ENCODE measurements around the gene RFTN2. TPM values are rescaled to one million over a fixed set of nuclear protein-coding genes. Genes with fewer than 3 reads are reported as not detected.
"Not testable (repeated sequence)": the region's sequence is repeated elsewhere in the genome, so short reads cannot be mapped to it uniquely, and the experiment has no call there.

Gene RFTN2
- total RNA-seq, 1 experiment from 2014 or later = 0.21 TPM

DNA sequence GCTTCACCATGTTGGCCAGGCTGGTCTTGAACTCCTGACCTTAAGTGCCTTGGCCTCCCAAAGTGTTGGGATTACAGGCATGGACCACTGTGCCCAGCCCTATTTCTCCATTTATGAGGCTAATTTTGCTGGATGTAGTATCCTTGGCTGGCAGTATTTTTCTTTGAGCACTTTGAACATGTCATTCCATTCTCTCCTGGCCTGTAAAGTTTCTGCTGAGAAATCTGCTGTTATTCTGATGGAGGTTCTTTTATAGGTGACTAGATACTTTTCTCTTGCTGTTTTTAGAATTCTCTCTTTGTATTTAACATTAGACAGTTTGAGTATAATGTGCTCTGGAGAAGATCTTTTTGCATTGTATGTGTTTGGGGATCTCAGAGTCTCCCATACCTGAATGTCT is 9.1 kb downstream of the RFTN2 start:
- no peaks in the 10 kb centered on the region for H3K36me3 ChIP-seq
- H3K27ac ChIP-seq = no peak overlapping the region

DNA sequence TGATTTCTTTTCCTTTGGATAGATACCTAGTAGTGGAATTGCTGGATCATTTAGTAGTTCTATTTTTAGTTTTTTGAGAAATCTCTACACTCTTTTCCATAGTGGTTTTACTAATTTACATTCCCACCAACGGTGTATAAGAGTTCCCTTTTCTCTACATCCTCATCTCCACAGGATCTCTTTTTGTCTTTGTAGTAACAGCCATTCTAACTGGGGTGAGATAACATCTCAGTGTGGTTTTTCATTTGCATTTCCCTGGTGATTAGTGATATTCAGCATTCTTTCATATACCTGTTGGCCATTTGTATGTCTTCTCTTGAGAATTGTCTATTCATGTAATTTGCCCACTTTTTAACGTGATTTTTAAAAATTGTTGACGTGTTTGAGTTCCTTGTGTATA is 13.8 kb downstream of the RFTN2 start:
- Histone ChIP-seq H3K4me1 (replicated peaks) (no peaks in the 10 kb centered on the region), H3K36me3 (no peaks in the 10 kb centered on the region), H3K9me3 (replicated peaks) (no peaks in the 10 kb centered on the region), H3K27ac (no peak overlapping the region), H3K27me3 (replicated peaks) (no peaks in the 10 kb centered on the region), H3K4me3 (no peak overlapping the region)
- no peak for DNase-seq (ENCODE audit: low read depth in 1 of 2, low spot score in 2 of 2)

More for the DNA sequence above, 9.1 kb downstream of the RFTN2 start:
- DNase-seq (ENCODE audit: low read depth in 1 of 2, low spot score in 2 of 2) = no peak
- H3K4me3 ChIP-seq = no peak overlapping the region
- no peaks in the 10 kb centered on the region for H3K4me1 ChIP-seq (replicated peaks)
- no peaks in the 10 kb centered on the region for H3K9me3 ChIP-seq (replicated peaks)
- H3K27me3 ChIP-seq (replicated peaks) = no peaks in the 10 kb centered on the region

DNA sequence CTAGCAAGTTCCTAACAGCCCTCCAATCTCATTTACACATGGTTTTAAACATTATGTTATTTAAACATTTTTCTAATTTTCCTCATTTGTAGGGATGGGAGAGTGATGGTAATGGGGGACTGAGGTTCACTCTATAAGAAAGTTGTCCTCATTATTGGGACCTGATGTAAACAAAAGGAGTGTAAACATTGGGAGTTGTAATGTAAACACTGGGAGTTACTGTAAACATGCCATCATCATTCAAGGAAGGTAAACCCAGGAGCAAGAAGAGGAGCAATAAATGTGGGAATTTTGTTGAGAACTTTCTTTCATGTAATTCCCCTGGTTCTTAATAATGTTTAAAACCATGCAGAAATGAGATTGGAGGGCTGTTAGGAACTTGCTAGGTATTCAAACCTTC is 17.8 kb downstream of the RFTN2 start:
- no peak for DNase-seq (ENCODE audit: low read depth in 1 of 2, low spot score in 2 of 2)
- Histone ChIP-seq H3K27ac (no peak overlapping the region), H3K4me3 (no peak overlapping the region), H3K36me3 (no peaks in the 10 kb centered on the region), H3K27me3 (replicated peaks) (no peaks in the 10 kb centered on the region), H3K4me1 (replicated peaks) (no peaks in the 10 kb centered on the region), H3K9me3 (replicated peaks) (no peaks in the 10 kb centered on the region)

DNA sequence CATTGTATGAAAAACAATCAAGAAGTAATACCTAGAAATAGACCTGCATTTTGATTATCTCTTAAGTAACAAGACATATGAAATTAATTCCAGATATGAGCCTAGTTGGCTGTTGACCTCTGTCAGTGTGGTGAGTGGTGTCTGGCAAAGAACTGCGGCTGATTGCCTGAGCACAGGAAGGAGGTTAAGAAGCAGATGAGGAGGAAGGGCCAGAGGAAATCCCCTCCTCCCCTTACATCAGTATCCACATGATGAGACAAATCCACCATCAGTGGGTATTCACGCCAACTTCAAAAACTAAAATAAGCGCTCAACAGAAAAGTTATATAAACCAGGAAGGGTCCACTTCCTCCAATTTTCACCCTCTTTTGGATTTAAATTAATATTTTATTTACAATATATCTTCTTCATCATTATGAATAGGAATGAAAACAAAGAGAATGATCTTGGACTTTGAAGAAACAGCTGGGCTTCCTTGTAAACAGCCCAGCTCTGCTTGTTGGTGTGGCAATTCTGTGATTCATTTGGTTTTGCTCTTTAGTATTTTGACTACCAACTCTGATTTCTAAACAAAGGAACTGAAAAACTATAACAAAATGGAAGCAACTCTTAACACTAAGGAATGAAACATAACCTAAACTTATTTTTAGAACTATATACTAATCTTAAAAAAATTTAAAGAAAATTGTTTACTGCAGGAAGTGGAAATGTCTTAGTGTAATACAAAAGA is 27.3 kb downstream of the RFTN2 start:
- H3K4me1 ChIP-seq (replicated peaks) = no peaks in the 10 kb centered on the region
- H3K27ac ChIP-seq = no peak overlapping the region
- DNase-seq (ENCODE audit: low read depth in 1 of 2, low spot score in 2 of 2) = no peak
- H3K27me3 ChIP-seq (replicated peaks) = no peaks in the 10 kb centered on the region
- no peaks in the 10 kb centered on the region for H3K9me3 ChIP-seq (replicated peaks)
- no peaks in the 10 kb centered on the region for H3K36me3 ChIP-seq
- H3K4me3 ChIP-seq = no peak overlapping the region

DNA sequence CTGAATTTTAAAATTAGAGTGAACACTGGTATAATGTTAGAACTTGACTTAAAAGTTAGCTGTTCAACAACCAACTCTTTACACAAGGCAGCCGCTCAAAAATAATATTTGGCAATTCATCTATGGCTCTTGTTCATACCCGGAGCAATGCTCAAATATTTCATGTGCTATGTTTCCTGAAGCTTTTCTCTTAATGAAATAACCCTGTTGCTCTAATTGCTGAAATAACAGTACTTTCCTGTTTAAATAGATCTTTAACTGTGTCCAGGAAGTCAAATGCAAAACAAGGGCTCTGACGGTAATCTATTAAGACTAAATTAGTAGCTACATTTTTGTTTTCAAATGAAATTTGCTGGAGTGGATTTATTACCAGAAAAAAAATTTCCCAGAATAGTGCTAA is 33.7 kb downstream of the RFTN2 start:
- Histone ChIP-seq H3K27me3 (replicated peaks) (no peaks in the 10 kb centered on the region), H3K36me3 (no peaks in the 10 kb centered on the region), H3K4me1 (replicated peaks) (no peaks in the 10 kb centered on the region), H3K27ac (no peak overlapping the region), H3K4me3 (no peak overlapping the region), H3K9me3 (replicated peaks) (no peaks in the 10 kb centered on the region)
- DNase-seq (ENCODE audit: low read depth in 1 of 2, low spot score in 2 of 2) = no peak

DNA sequence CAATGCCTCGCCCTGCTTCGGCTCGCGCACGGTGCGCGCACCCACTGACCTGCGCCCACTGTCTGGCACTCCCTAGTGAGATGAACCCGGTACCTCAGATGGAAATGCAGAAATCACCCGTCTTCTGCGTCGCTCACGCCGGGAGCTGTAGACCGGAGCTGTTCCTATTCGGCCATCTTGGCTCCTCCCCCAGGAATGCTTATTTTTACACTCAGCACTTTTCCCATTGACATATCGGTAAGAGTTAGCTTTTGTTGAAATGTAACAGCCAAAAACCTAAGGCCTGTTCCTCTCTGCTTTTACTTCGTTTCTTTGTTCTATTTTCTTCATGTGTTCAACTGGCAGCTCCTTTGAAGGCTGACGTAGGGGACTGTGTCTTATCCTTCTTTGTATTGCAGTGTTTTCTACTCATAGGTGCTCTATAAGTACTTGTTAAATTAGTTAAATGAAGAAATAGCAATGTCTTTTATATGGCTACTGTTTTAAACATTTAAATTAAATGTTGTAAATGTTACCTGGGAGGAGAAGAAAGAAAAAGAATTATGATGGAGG is 34.7 kb downstream of the RFTN2 start:
- not testable (repeated sequence) for H3K36me3 ChIP-seq; H3K4me1 ChIP-seq (replicated peaks); H3K27me3 ChIP-seq (replicated peaks); DNase-seq (ENCODE audit: low read depth in 1 of 2, low spot score in 2 of 2); H3K27ac ChIP-seq; H3K9me3 ChIP-seq (replicated peaks); H3K4me3 ChIP-seq

DNA sequence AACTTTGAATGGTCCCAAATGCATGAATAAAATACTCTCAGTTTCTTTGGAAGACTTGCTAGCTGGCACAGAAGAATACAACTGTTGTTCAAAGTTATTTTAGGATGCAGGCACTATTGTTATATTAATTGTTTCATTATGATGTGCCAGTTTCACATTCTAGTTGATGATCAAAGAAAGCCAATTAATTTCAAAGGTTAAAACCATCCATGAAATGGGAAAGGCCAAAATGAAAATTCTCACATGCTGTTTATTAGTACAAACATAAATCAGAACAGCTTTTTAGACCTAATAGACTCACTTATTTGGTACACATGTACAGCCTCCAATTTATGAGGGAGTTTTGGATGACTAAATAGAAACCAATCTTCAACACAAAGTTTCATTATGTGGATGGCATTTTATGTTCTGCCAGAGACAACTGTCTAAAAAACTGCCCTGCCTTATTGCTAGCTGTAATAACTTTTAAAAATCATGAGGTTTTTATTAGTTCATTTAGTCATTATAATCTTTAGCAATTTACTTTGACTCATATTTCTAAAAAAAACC is 42.2 kb downstream of the RFTN2 start:
- no peak for DNase-seq (ENCODE audit: low read depth in 1 of 2, low spot score in 2 of 2)
- Histone ChIP-seq H3K27me3 (replicated peaks) (no peaks in the 10 kb centered on the region), H3K27ac (no peak overlapping the region), H3K4me3 (no peak overlapping the region), H3K36me3 (no peaks in the 10 kb centered on the region), H3K4me1 (replicated peaks) (no peaks in the 10 kb centered on the region), H3K9me3 (replicated peaks) (no peaks in the 10 kb centered on the region)

DNA sequence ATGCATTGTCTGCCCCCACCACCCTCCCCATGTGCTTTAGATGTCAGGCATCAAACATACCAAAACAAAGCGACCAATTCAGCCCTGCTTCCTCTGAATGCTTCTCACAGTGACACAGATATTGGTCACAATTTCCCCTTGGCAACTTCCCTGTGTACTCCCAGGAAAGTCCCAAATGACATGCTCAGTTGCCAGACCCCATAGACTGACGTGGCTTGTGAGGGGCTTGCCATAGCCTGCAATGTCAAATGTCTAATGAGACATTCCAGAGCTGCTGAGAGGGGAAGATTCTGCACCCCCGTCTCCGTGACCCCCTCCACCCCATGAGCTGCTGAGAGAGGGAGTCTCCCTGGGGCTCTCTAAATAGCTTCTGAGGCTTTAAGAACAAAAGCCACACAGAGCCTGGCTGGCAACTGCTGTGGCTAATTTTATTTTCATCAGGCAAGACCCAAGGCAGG is 47.3 kb downstream of the RFTN2 start:
- no peak overlapping the region for H3K27ac ChIP-seq
- no peaks in the 10 kb centered on the region for H3K27me3 ChIP-seq (replicated peaks)
- no peak for DNase-seq (ENCODE audit: low read depth in 1 of 2, low spot score in 2 of 2)
- H3K4me3 ChIP-seq = no peak overlapping the region
- no peaks in the 10 kb centered on the region for H3K9me3 ChIP-seq (replicated peaks)
- no peaks in the 10 kb centered on the region for H3K4me1 ChIP-seq (replicated peaks)
- no peaks in the 10 kb centered on the region for H3K36me3 ChIP-seq

DNA sequence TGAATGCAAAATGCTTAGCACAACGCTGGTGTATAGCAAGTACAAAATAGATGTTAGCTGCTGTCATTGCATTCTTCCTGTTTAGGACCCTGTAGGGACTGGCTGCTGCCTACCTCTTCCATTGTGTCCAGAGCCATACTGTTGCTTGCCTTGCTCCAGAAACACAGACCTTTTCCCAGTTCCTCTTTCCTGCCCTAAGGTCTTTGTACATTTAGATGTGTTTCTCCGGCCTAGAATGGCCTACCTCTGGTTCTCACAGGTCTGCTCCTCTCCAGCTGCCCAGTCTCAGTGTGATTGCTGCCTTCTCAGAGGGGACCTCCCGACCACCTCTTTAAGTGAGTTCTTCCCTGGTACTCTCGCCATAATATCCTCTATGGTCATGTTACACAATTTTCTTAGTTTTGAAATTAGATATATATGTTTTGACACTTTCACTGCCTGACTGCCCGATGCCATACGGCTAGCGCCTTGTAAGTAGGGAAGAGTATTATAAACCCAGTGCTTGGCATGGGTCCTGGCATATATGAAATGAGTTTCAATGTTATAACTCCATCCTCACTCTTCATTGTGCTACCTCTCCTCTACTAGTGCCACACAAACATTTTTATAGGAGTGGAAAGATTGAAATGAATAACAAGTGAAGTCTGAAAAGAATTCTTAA is 48.3 kb downstream of the RFTN2 start:
- Histone ChIP-seq H3K27ac (no peak overlapping the region), H3K9me3 (replicated peaks) (no peaks in the 10 kb centered on the region), H3K4me3 (no peak overlapping the region), H3K36me3 (no peaks in the 10 kb centered on the region), H3K27me3 (replicated peaks) (no peaks in the 10 kb centered on the region), H3K4me1 (replicated peaks) (no peaks in the 10 kb centered on the region)
- DNase-seq (ENCODE audit: low read depth in 1 of 2, low spot score in 2 of 2) = no peak

DNA sequence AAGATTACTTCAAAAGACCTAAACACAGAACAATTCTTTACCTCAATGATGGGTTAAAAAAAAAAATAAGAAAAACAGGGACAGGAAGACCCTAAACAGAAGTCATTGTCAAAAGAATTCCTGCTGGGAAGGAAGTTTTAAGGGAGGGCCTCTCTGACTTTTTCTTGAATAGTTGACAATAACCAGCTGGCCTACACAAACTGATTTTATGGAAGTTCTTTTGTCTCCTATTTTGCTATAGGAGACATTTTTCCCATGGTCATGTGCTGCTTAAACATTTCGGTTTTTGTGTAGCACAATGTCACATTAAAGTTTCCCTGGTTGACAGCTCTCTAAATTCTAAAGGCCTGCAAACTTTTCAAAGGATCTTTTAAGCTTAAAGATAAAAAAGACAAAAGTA is 55.3 kb downstream of the RFTN2 start:
- H3K4me1 ChIP-seq (replicated peaks) = no peaks in the 10 kb centered on the region
- no peaks in the 10 kb centered on the region for H3K36me3 ChIP-seq
- no peak for DNase-seq (ENCODE audit: low read depth in 1 of 2, low spot score in 2 of 2)
- no peak overlapping the region for H3K27ac ChIP-seq
- no peak overlapping the region for H3K4me3 ChIP-seq
- no peaks in the 10 kb centered on the region for H3K9me3 ChIP-seq (replicated peaks)
- H3K27me3 ChIP-seq (replicated peaks) = no peaks in the 10 kb centered on the region

DNA sequence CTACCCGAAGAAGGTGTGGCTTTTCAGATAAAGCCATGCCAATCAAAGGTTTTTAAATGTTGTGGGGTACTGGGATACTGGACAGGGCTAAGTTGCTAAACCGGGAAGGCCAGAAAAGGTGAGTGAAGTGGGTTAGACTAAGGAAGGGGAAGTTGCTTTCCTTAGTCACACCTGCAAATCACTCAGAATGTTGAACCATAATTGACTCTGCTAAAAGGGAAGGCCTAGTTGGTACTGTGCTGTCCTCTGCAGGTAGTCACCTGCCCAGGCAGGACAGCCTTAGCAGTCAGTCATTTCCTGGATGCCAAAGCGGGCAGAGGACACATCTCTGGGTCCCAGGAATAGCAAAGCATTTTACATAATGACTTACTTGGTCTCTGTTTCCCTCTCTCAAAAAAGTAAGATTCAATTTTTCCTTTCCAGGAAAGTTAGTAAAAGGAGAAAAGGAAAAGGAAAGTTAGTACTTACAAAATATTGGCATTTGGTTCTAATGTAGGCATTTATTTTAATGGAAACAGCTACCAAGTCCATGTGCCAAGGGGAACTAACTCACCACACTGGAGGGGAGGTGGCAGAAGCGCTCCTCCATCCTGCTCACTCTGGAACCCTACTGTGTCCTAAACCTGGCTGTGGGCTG is 60.3 kb downstream of the RFTN2 start:
- Histone ChIP-seq H3K4me1 (replicated peaks) (no peaks in the 10 kb centered on the region), H3K9me3 (replicated peaks) (no peaks in the 10 kb centered on the region), H3K27ac (no peak overlapping the region), H3K4me3 (no peak overlapping the region), H3K27me3 (replicated peaks) (no peaks in the 10 kb centered on the region), H3K36me3 (no peaks in the 10 kb centered on the region)
- no peak for DNase-seq (ENCODE audit: low read depth in 1 of 2, low spot score in 2 of 2)

DNA sequence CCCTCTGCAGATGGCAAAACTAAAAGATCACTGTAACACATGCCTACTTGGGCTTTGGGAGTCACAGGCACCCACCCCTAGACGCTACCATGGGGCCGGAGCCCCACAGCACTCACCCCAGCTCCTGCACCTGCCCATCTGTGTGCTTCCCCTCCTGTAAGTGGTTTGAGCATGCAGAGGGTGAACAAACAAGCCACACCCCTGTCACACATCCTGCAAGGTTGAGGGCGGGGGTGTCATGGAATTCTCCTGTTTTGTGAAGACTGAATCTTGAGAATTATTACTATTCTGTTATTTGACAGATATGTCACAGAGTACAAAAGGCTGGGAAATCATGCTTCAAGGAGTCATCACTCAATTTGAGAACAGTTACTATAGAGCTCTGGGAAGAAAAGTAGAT is 60.9 kb downstream of the RFTN2 start:
- Histone ChIP-seq H3K9me3 (replicated peaks) (no peaks in the 10 kb centered on the region), H3K4me1 (replicated peaks) (no peaks in the 10 kb centered on the region), H3K36me3 (no peaks in the 10 kb centered on the region), H3K27ac (no peak overlapping the region), H3K4me3 (no peak overlapping the region), H3K27me3 (replicated peaks) (no peaks in the 10 kb centered on the region)
- DNase-seq (ENCODE audit: low read depth in 1 of 2, low spot score in 2 of 2) = no peak

DNA sequence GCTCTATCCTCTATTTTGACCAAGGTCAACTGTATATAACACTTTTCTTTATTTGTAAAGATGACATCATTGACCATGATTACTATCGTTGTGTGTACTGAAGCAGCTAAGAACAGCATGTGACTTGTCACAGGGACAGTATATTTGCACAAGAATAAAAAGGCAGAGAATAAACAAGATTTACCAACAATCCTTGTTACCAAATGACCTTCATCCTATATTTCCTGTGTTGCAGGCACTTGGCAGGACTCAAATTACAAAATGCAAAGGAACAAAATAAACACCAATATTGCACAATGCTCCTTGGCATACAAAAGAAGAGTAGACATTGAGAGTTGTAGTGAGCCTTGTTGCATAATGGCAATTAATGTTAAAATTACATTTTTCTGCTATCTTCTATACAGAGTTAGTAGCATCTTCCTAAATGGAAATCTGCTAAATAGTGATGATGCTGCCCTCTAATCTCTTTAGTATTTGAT is 61.8 kb downstream of the RFTN2 start:
- Histone ChIP-seq H3K4me1 (replicated peaks) (no peaks in the 10 kb centered on the region), H3K4me3 (no peak overlapping the region), H3K36me3 (no peaks in the 10 kb centered on the region), H3K27me3 (replicated peaks) (no peaks in the 10 kb centered on the region), H3K27ac (no peak overlapping the region), H3K9me3 (replicated peaks) (no peaks in the 10 kb centered on the region)
- no peak for DNase-seq (ENCODE audit: low read depth in 1 of 2, low spot score in 2 of 2)

DNA sequence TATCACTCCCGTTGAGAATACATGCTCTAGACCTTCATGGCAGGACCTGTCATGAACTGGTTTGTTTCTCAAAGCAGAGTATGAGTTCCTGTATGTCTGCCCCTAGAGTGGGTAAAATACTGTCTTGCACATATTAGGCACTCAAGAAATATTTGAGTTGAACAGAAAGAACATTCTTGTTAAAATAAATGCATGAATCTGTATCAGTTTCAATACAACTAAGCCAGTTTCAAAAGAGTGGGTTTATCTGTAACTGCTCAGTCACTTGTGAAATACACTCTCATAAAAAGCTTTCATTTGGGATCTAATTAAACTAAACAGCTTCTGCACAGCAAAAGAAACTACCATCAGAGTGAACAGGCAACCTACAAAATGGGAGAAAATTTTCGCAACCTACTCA is 69.2 kb downstream of the RFTN2 start:
- no peaks in the 10 kb centered on the region for H3K36me3 ChIP-seq
- DNase-seq (ENCODE audit: low read depth in 1 of 2, low spot score in 2 of 2) = no peak
- H3K4me1 ChIP-seq (replicated peaks) = no peaks in the 10 kb centered on the region
- no peak overlapping the region for H3K4me3 ChIP-seq
- no peak overlapping the region for H3K27ac ChIP-seq
- no peaks in the 10 kb centered on the region for H3K27me3 ChIP-seq (replicated peaks)
- no peaks in the 10 kb centered on the region for H3K9me3 ChIP-seq (replicated peaks)
